HCT116 (cell line): Measurements from ENCODE around the gene ZMYM2.

Experiments
- CTCF ChIP-seq, 3 experiments: fragments of 200-600 bp in 1 of 3; sonication (generic) in 1 of 3; IDR thresholded peaks in 2 of 3; conservative IDR thresholded peaks in 1 of 3; 2 replicates each; pipeline ENCODE4 v1.5.1; 2012 to 2017; ENCODE audit warnings: low read depth in 2 of 3, low read length in 2 of 3, antibody characterized with exemption in 1 of 3, borderline replicate concordance in 1 of 3, control low read depth in 1 of 3, mild to moderate bottlenecking in 1 of 3, mixed read lengths in 1 of 3, mixed run types in 1 of 3, moderate library complexity in 1 of 3; ENCODE audit not compliant: insufficient read depth in 1 of 3
- ELF1 ChIP-seq: IDR thresholded peaks from 2 replicates; pipeline ENCODE4 v1.6.1; 2012; ENCODE audit warnings: low read depth, borderline replicate concordance
- EZH2 ChIP-seq: fragments of 200-600 bp; sonication (generic); IDR thresholded peaks from 2 replicates; pipeline ENCODE4 v1.6.1; 2017; ENCODE audit warnings: antibody characterized with exemption, mixed run types
- JUND ChIP-seq: IDR thresholded peaks from 2 replicates; pipeline ENCODE4 v1.6.1; 2012
- POLR2A ChIP-seq: IDR thresholded peaks from 2 replicates; pipeline ENCODE4 v1.7.0; 2011; ENCODE audit warnings: borderline replicate concordance; ENCODE audit not compliant: insufficient read depth, insufficient read length; ENCODE audit errors: extremely low read depth
- ZBTB33 ChIP-seq: IDR thresholded peaks from 2 replicates; pipeline ENCODE4 v1.6.1; 2011; ENCODE audit warnings: mild to moderate bottlenecking, low read length, moderate library complexity; ENCODE audit not compliant: insufficient replicate concordance; ENCODE audit errors: extremely low read depth
- ZFX ChIP-seq: fragments of 450-650 bp; IDR thresholded peaks from 2 replicates; pipeline ENCODE4 v1.6.1; 2017

GRCh38 chr13:20054586-20054985, 96.1 kb downstream of the ZMYM2 start:
- no peak for TF ChIP-seq CTCF (IDR thresholded peaks at IDR 0.05 in 2 of 3, conservative IDR thresholded peaks at IDR 0.05 in 1 of 3; ENCODE audit: borderline replicate concordance in 1 of 3, insufficient read depth in 1 of 3, low read depth in 2 of 3, low read length in 2 of 3)
- no peak for TF ChIP-seq ELF1
- TF ChIP-seq POLR2A: no peak
- TF ChIP-seq ZFX: no peak
- no peak for TF ChIP-seq EZH2
- no peak for TF ChIP-seq ZBTB33
- no peak for TF ChIP-seq JUND
